ENCODE measurements around the gene OPTN.
A peak's percentile ranks its signal among the peaks of the same experiment; 100 is the strongest.

The OPTN gene

GRCh38 chr10:13099144-13099665 is 758 bp upstream of the OPTN start:
- no peak for TF ChIP-seq CTCF (IDR thresholded peaks at IDR 0.05)
- H3K27ac ChIP-seq = peak overlapping the region; percentile 96 to 97
- DNase-seq (ENCODE audit: low spot score) = no peak
- H3K4me3 ChIP-seq = peak overlapping the region; percentile 87

GRCh38 chr10:13100349-13101294 is 659 bp downstream of the OPTN start:
- Histone ChIP-seq H3K27ac (peak overlapping the region; percentile 96 to 97), H3K4me3 (peak overlapping the region; percentile 87)
- no peak for TF ChIP-seq CTCF (IDR thresholded peaks at IDR 0.05)
- peak; percentile 78 for DNase-seq (ENCODE audit: low spot score)

DNA sequence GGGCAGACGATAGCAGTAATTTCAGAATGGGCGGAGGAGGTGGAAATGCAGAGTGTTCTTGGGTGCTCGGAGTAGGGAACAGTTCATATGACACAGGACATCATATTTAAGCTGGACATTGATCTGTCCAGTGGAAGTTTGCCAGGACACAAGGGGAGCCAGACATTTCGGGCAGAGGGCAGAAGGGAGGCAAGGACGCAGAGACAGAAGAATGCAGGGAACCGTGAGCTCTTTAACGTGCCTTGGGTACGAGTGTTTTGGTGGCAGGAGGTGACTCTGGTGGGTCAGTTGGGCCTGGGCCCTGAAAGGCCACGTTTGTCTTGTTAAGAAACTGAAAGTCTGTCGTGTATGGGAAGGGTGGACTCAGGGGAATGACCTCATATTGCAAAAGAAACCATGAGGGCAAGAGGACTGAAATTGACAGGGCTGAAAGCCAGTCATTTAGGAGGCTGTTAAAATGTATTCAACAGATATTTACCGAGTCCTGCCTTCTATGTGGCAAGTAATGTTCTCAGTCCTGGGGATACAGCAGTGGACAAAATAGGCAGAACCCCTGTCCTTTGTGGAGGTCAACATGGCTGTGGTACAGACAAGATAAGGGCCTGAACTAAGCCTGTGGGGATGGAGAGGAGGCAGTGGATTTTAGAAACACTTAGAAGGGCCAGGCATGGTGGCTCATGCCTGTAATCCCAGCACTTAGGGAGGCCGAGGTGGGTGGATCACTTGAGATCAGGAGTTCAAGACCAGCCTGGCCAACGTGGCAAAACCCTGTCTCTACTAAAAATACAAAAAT is 2.2 kb downstream of the OPTN start:
- peak overlapping the region; percentile 69 for H3K4me3 ChIP-seq
- H3K27ac ChIP-seq = peak overlapping the region; percentile 89 to 96
- DNase-seq (ENCODE audit: low spot score) = no peak
- no peak for TF ChIP-seq CTCF (IDR thresholded peaks at IDR 0.05)

GRCh38 chr10:13103554-13103953 is 3.6 kb downstream of the OPTN start:
- Histone ChIP-seq H3K4me3 (no peak overlapping the region), H3K27ac (no peak overlapping the region)
- DNase-seq (ENCODE audit: low spot score) = no peak
- no peak for TF ChIP-seq CTCF (IDR thresholded peaks at IDR 0.05)

DNA sequence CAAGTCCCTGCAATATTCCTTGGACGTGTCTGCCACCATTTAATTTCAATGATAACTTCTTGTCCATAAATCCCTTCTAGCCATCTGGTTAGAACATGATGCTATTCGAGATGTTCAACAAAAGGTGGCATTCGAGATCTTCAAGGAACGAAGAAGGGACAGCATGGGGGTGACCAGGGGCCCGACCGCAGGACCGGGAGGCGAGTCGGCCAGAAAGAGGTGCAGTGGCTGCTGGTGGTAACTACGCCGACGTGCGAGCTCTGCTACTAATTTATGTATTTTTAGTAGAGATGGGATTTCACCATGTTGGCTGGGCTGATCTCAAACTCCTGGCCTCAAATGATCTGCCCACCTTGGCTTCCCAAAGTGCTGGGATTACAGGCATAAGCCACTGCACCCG is 4.7 kb downstream of the OPTN start:
- TF ChIP-seq CTCF (IDR thresholded peaks at IDR 0.05) = no peak
- H3K4me3 ChIP-seq = no peak overlapping the region
- H3K27ac ChIP-seq = no peak overlapping the region
- no peak for DNase-seq (ENCODE audit: low spot score)

- no peak overlapping the region for H3K4me3 ChIP-seq
- TF ChIP-seq CTCF (IDR thresholded peaks at IDR 0.05) = no peak
- peak overlapping the region in 1 of 2 donors; percentile 11 for H3K27ac ChIP-seq
- DNase-seq (ENCODE audit: low spot score) = no peak
Observed at GRCh38 chr10:13105184-13105583, 5.2 kb downstream of the OPTN start.

Data from coronary artery (tissue), 2 donors.